GM12865 (cell line): Measurements from ENCODE around the gene VPS13D.

ENCODE experiments used
- DNase-seq: peaks from one replicate; pipeline ENCODE4 v3.0.0; 2010; ENCODE audit warnings: low read depth
- H3K4me3 ChIP-seq: 2 replicates; pipeline ENCODE4 v1.5.1; 2011; ENCODE audit warnings: mild to moderate bottlenecking, low read depth, low read length, control low read depth
- TF ChIP-seq, protein P1 (sequence below): IDR thresholded peaks from 2 replicates; pipeline ENCODE4 v1.5.1; 2011; ENCODE audit warnings: low read length, control low read depth, low read depth, inconsistent platforms; ENCODE audit not compliant: insufficient read depth; ENCODE audit errors: missing control alignments

VPS13D gene

DNA sequence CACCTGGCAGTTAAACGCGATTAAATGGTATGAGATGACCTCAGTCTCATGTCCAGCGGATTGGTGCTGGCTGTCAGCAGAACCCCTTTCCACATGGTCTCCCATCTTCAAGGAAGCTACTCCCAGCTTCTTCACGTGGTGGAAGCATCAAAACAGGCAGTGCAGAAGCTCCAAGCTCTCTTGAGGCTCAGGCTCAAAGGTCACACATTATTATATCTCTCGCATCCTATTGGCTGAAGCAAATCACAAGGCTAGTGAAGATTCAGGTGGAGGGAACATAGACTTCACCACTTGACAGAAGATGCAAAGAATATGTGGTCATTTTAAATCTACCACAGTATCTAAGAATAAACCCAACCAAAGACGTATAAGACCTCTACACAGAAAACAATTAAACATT, 181.9 kb downstream of the VPS13D start:
- H3K4me3 ChIP-seq, result no peak overlapping the region
- TF ChIP-seq, protein P1, sequence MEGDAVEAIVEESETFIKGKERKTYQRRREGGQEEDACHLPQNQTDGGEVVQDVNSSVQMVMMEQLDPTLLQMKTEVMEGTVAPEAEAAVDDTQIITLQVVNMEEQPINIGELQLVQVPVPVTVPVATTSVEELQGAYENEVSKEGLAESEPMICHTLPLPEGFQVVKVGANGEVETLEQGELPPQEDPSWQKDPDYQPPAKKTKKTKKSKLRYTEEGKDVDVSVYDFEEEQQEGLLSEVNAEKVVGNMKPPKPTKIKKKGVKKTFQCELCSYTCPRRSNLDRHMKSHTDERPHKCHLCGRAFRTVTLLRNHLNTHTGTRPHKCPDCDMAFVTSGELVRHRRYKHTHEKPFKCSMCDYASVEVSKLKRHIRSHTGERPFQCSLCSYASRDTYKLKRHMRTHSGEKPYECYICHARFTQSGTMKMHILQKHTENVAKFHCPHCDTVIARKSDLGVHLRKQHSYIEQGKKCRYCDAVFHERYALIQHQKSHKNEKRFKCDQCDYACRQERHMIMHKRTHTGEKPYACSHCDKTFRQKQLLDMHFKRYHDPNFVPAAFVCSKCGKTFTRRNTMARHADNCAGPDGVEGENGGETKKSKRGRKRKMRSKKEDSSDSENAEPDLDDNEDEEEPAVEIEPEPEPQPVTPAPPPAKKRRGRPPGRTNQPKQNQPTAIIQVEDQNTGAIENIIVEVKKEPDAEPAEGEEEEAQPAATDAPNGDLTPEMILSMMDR, result no peak
- DNase-seq, result no peak

DNA sequence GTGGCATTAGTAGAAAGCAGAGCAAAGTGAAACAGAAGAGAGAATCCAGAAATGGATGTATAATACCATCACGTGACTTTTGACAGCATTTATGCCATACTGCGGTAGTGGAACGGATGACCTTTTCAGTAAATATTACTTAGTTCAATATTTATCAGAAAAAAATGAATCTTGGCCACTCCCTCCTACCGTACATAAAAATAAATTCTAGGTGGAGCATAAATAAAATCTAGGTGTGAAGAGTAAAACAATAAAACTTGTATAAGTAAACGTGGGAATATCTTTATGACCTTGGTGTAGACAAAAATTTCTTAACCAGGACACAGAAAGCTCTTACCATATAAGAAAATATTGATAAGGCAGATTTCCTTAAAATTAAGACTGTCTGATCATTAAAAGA, 182.6 kb downstream of the VPS13D start:
- DNase-seq, result no peak
- H3K4me3 ChIP-seq, result no peak overlapping the region
- TF ChIP-seq, protein P1, result no peak

DNA sequence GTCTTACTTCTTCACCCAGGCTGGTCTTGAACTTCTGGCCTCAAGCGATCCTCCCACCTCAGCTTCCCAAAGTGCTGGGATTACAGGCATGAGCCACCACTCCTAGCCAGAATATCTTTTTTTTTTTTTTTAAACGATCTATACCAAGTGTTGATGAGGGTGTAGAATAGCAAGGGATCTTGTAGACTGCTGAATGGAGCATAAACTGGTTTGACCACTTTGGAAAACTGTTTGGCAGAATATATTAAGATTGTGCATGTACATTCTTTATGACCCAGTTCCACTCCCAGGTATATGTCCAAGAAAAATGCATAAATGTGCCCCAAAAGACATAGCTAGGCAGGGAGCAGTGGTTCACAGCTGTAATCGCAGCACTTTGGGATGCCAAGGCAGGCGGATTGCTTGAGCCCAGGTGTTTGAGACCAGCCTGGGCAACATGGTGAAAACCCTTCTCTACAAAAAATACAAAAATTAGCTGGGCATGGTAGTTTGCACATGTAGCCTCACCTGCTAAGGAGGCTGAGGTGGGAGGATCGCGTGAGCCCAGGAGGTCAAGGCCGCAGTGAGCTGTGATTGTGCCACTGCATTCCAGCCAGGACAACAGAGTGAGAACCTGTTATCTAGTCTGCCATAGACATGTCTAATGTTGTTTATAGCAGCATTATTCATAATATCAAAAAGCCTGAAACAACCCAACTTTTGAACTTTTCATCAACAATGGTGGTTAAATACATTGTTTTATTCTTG, 184.0 kb downstream of the VPS13D start:
- DNase-seq, result no peak
- TF ChIP-seq, protein P1, result no peak

DNA sequence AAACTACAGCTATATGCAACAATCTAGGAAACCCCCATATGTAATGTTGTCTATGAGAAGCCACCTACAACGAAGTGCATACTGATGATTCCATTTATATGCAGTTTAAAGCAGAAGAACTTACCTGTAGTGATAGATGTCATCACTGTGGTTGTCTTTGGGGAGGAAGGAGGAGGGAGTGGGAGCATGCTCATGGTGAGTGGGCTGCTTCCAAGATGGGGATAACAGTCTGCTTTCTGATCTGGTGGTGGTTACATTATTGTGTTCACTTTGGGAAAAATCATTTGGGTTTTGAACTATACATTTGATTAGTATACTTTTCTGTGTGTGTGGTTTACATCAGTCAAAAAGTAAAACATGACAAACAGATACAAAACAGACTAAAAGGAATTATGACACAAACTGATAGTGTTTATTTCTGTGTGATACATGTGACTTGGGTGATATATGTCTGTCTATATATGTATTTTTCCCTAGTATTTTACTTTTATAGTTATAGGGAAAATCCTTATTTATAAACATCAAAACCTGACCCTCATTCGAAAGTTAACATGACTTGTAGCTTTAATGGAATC, 184.7 kb downstream of the VPS13D start:
- TF ChIP-seq, protein P1, result no peak
- H3K4me3 ChIP-seq, result no peak overlapping the region
- no peak for DNase-seq

More for the DNA sequence above, 184.0 kb downstream of the VPS13D start:
- H3K4me3 ChIP-seq, result no peak overlapping the region

DNA sequence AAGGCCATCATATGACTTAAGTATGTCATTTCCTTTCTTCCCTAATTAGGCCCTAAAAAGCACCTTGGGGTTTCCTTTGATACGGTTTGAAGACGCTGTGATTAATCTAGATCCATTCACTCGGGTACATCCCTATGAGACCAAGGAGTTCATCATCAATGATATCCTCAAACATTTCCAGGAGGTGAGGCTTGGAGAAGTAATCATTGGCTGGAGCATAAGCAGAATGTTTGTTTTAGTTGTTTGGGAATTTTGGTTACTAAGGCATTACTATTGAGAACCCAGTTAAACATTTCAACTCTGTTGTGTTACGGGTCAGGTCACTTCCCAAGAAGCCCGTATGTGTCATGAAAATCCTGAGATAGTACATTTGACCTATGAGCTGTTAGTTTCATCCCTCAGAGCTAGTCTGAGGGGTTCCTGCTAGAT, 185.2 kb downstream of the VPS13D start:
- DNase-seq, result no peak
- TF ChIP-seq, protein P1, result no peak
- no peak overlapping the region for H3K4me3 ChIP-seq

DNA sequence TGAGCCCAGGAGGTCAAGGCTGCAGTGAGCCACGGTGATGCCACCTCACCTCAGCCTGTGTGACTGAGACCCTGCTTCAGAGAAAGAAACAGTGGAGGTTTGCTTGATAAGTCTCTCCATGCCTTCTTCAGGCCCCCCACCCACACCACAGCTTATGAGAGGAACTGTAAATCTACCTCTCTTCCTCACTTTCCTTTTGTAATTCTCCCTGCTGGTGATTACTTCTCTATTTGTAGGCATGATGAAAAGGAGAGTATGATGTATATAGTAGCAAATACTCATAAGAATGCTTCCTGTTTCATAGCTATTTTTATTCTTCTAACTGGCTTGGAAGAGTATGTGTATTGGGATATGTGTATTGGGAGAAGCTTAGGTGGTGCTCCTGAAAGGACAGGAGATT, 186.3 kb downstream of the VPS13D start:
- TF ChIP-seq, protein P1, result no peak
- DNase-seq, result no peak
- H3K4me3 ChIP-seq, result no peak overlapping the region
